Heart right ventricle (tissue), 16 donors: ENCODE measurements around the gene ZNF846. TPM values are rescaled to one million over a fixed set of nuclear protein-coding genes. Genes with fewer than 3 reads are reported as not detected.
A peak's percentile ranks its signal among the peaks of the same experiment; 100 is the strongest.
"Not testable (repeated sequence)": the region's sequence is repeated elsewhere in the genome, so short reads cannot be mapped to it uniquely, and the experiment has no call there.

Experiments used
- ATAC-seq, 8 donors: fragments of 200-7000 bp; cut with Tn5 transposase; one replicate each; pipeline ENCODE4 v1.9.1; 2020; ENCODE audit warnings: mild to moderate bottlenecking in 8 of 8, moderate library complexity in 8 of 8, moderate number of reproducible peaks in 1 of 8
- DNase-seq, 2 donors: peaks; one replicate each; pipeline ENCODE4 v3.0.0-alpha.2; 2020
- H3K27ac ChIP-seq, 10 donors: fragments of 200-600 bp; sonication (generic) in 2 of 10; one replicate each; pipeline versions ENCODE4 v1.5.0 to v1.8.0; 2020 to 2022; ENCODE audit warnings: mild to moderate bottlenecking in 3 of 10
- H3K27me3 ChIP-seq, 7 donors: fragments of 200-600 bp; one replicate each; pipeline ENCODE4 v1.8.0; 2021 to 2022; ENCODE audit warnings: mild to moderate bottlenecking in 2 of 7
- H3K36me3 ChIP-seq, 9 donors: fragments of 200-600 bp; sonication (generic) in 1 of 9; one replicate each; pipeline versions ENCODE4 v1.5.0 to v1.8.0; 2020 to 2022; ENCODE audit warnings: mild to moderate bottlenecking in 2 of 9
- H3K4me1 ChIP-seq, 9 donors: fragments of 200-600 bp; sonication (generic) in 1 of 9; one replicate each; pipeline versions ENCODE4 v1.5.0 to v1.8.0; 2020 to 2022; ENCODE audit warnings: mild to moderate bottlenecking in 4 of 9
- H3K4me3 ChIP-seq, 10 donors: fragments of 200-600 bp; sonication (generic) in 2 of 10; one replicate each; pipeline versions ENCODE4 v1.5.0 to v1.8.0; 2020 to 2022; ENCODE audit warnings: mild to moderate bottlenecking in 7 of 10, moderate library complexity in 2 of 10
- H3K9me3 ChIP-seq, 11 donors: fragments of 200-600 bp in 10 of 11; sonication (generic) in 2 of 11; one replicate each; pipeline versions ENCODE4 v1.5.0 to v1.8.0; 2013 to 2022; ENCODE audit warnings: mild to moderate bottlenecking in 2 of 11, control low read depth in 1 of 11, moderate library complexity in 1 of 11
- CTCF ChIP-seq, 9 donors: fragments of 200-600 bp; sonication (generic) in 2 of 9; IDR thresholded peaks; one replicate each; pipeline versions ENCODE4 v1.5.0 to v1.8.0; 2021 to 2022; ENCODE audit warnings: antibody characterized with exemption in 9 of 9, mild to moderate bottlenecking in 5 of 9, moderate library complexity in 1 of 9
- WGBS, 2 donors: extraction: QIAGEN DNeasy Blood & Tissue Kit; methylation state at CpG; one replicate each; pipeline ENCODE4 v1.1.7; 2013; ENCODE audit warnings: inconsistent platforms in 1 of 2; 5-methylcytosine and 5-hydroxymethylcytosine counted together
- intact Hi-C, 10 donors: fragments of 100-400 bp; cut with DNase I; formaldehyde crosslinking; loops; one replicate each; pipeline versions ENCODE4 v1.11.1 to v1.14.2; 2022
- polyA plus RNA-seq, 2 donors: library from polyadenylated mRNA; stranded (reverse); fragments of 200-250 nt; gene quantifications; one replicate each; pipeline ENCODE4 v1.2.3, GENCODE V29; 2013
- total RNA-seq, 10 donors: library from RNA; stranded (reverse); fragmentation: NEBNext Ultra II Directional in 3 of 10; extraction: Animal tissue kit (Norgen Biotek cat#: 25700) in 3 of 10; gene quantifications; one replicate each; pipeline versions ENCODE4 v1.2.1 to v1.2.4, GENCODE V29; 2021 to 2023
- donor health status: Arrhythmogenic right ventricular cardiomyopathy.
- donor health status: ischemic (EF 13 %, LVEDD 7.1; RV severe dilation, severe dysfunction).
- donor health status: healthy with polysubstance abuse.
- donor health status: DM: no; HTN: yes; CAD: no.
- donor health status: DM: no; HTN: no; CAD: no.
- donor health status: ischemic (EF 25% LVEDD 6.9; RV normal size, moderate dysfunction).
- donor health status: ischemic (EF 25% LVEDD 5.7; RV mildly dilated, moderate dysfunction).
- donor health status: healthy.
- donor health status: DM: yes; HTN: yes; CAD: no.
- donor health status: Ischemic cardiomyopathy.
- donor health status: ischemic (EF 35%, LVEDD 5.7; RV mildly dilated, moderate dysfunction).
- donor health status: nonischemic (EF 11% LVEDD 7.7; RV severe dilation, severe dysfunction).
- donor health status: DM: yes; HTN: yes; CAD: no.
- donor health status: PGD.
- donor health status: ischemic (EF 29% LVEDD 5.4; RV normal size, mild dysfunction).
- donor health status: nonischemic (EF 23%, LVEDD 6.1; RV moderate dilation, normal function).

The ZNF846 gene
- total and polyA plus RNA-seq, 12 donors = 3.9 to 21.4 (median 10.1) TPM

GRCh38 chr19:9786819-9787218 lies 18.3 kb upstream of the ZNF846 start:
- intact Hi-C loops = loop anchor here in 3 of 10 donors (5.0 to 10.0 kb wide), 3 partner anchors 112 to 652 kb away; partner anchors contain the start of gene ZNF562 (in 2 of the 3)

GRCh38 chr19:9786342-9786741 lies 17.8 kb upstream of the ZNF846 start:
- peak overlapping the region in 9 of 10 donors; percentile 61 to 97 (median 73) for H3K4me3 ChIP-seq
- no peak for TF ChIP-seq CTCF (IDR thresholded peaks at IDR 0.05)
- WGBS, 2 donors = 57 to 65% methylated on average over 9 of the region's 9 CpGs
- H3K27me3 ChIP-seq = no peaks in the 10 kb centered on the region
- no peaks in the 10 kb centered on the region for H3K36me3 ChIP-seq
- ATAC-seq (no peak), DNase-seq (peak in 1 of 2 donors; percentile 30)
- peak overlapping the region; percentile 87 to 99 (median 95) for H3K27ac ChIP-seq
- peaks cover 0 to 36% (median 25%) of the 10 kb centered on the region in 9 donors for H3K4me1 ChIP-seq
- intact Hi-C loops = loop anchor here in 3 of 10 donors (5.0 to 10.0 kb wide), 3 partner anchors 112 to 652 kb away; partner anchors contain the start of gene ZNF562 (in 2 of the 3)
- H3K9me3 ChIP-seq = no peaks in the 10 kb centered on the region

More at GRCh38 chr19:9786819-9787218, 18.3 kb upstream of the ZNF846 start:
- H3K4me3 ChIP-seq = peak overlapping the region in 4 of 10 donors; percentile 61 to 97 (median 78)
- no peak for TF ChIP-seq CTCF (IDR thresholded peaks at IDR 0.05)
- no peaks in the 10 kb centered on the region for H3K9me3 ChIP-seq
- no peaks in the 10 kb centered on the region for H3K27me3 ChIP-seq
- H3K27ac ChIP-seq = peak overlapping the region in 7 of 10 donors; percentile 91 to 99 (median 95)
- no peaks in the 10 kb centered on the region for H3K36me3 ChIP-seq
- H3K4me1 ChIP-seq = peaks cover 0 to 38% (median 26%) of the 10 kb centered on the region in 9 donors
- no peak for DNase-seq
- 92 to 94% methylated on average over 8 of the region's 8 CpGs for WGBS, 2 donors
- no peak for ATAC-seq

DNA sequence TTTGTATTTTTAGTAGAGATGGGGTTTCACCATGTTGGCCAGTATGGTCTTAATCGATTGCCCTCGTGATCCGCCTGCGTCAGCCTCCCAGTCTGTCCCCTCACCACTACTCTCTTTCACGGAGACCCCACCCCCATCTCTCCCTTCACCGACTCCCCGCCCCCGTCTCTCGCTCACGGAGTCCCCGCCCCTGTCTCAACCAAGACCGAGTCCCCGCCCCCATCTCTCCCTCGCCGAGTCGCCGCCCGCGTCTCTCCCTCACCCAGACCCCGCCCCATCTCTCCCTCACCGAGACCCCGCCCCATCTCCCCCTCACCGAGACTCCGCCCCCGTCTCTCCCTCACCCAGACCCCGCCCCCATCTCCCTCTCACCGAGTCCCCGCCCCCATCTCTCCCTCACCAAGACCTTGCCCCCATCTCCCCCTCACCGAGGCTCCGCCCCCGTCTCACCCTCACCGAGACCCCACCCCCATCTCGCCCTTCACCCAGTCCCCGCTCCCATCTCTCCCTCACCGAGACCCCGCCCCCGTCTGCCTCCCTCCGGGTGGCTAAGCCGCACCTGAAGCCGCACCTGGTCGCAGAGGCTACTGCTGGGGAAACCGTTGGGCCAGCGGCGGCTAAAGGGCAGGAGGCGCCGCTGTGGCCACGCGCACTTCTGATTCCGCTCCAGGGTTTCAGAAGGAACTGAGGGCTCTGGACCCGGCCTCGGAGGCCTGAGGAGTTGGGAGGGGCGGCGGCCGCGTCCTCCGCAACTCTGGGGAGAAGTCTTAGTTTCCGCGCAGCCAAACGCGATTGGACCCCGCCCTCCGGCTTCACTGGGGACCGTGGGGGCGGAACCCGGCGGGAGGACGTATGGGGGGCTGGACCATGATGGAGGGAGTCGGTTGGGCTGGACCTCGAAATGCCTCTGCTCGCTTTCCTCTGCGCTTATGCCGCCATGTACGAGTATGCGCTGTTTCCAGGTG lies 17.1 kb upstream of the ZNF846 start:
- Histone ChIP-seq H3K36me3 (no peaks in the 10 kb centered on the region), H3K27ac (peak overlapping the region; percentile 87 to 99 (median 95)), H3K4me3 (peak overlapping the region; percentile 61 to 97 (median 76)), H3K4me1 (peaks cover 0 to 29% (median 18%) of the 10 kb centered on the region in 9 donors), H3K27me3 (no peaks in the 10 kb centered on the region), H3K9me3 (no peaks in the 10 kb centered on the region)
- ATAC-seq (peak; percentile 92 to 96 (median 94)), DNase-seq (peak; percentile 97 to 99)
- TF ChIP-seq CTCF (IDR thresholded peaks at IDR 0.05) = no peak
- WGBS, 2 donors = 2% methylated on average over 69 to 74 of the region's 74 CpGs
- intact Hi-C loops = loop anchor here in 3 of 10 donors (1.0 to 10.0 kb wide), 4 partner anchors 17 to 651 kb away; partner anchors contain the start of genes ZNF562 (in 2 of the 3) and ZNF846 (in 1 of the 3)

- not testable (repeated sequence) for DNase-seq
- intact Hi-C loops = loop anchor here in 3 of 10 donors (10.0 kb wide), 2 partner anchors 109 to 649 kb away; partner anchors contain the start of gene ZNF562 (in 2 of the 3)
These were observed 15.6 kb upstream of the ZNF846 start for GRCh38 chr19:9784163-9784496.

More at GRCh38 chr19:9784163-9784496, 15.6 kb upstream of the ZNF846 start:
- H3K36me3 ChIP-seq, H3K9me3 ChIP-seq, H3K4me3 ChIP-seq, H3K27me3 ChIP-seq, ATAC-seq: not testable (repeated sequence)
- Histone ChIP-seq H3K4me1 (peaks cover 0 to 18% (median 13%) of the 10 kb centered on the region in 9 donors), H3K27ac (peak overlapping the region in 2 of 10 donors; percentile 88 to 91)
- WGBS, 2 donors = 88 to 89% methylated on average over 6 of the region's 6 CpGs
